PFSK-1 (cell line): ENCODE results near the gene VPS25.

Experiments
- POLR2AphosphoS5 ChIP-seq: IDR thresholded peaks from 2 replicates; pipeline ENCODE4 v1.6.1; 2012; ENCODE audit warnings: low read depth, mild to moderate bottlenecking, control low read depth, low read length, moderate library complexity
- REST ChIP-seq, 2 experiments: IDR thresholded peaks; 2 replicates each; pipeline versions ENCODE4 v1.6.1 to v1.8.0; 2011 to 2012; ENCODE audit warnings: low read depth in 2 of 2, low read length in 2 of 2, control low read depth in 1 of 2, inconsistent platforms in 1 of 2, mild to moderate bottlenecking in 1 of 2, moderate library complexity in 1 of 2; ENCODE audit not compliant: insufficient read depth in 1 of 2

GRCh38 chr17:42773290-42774035, at the start of gene VPS25:
- peak in 1 of 2 experiments; percentile 67; a peak in 3 of 4 replicates for TF ChIP-seq REST (IDR thresholded peaks at IDR 0.05; ENCODE audit: insufficient read depth in 1 of 2, low read depth in 2 of 2, low read length in 2 of 2)
- peak; percentile 96 for TF ChIP-seq POLR2AphosphoS5
